HEK293T (cell line): ENCODE measurements around the gene HDAC9.
A peak's percentile ranks its signal among the peaks of the same experiment; 100 is the strongest.

Experiments
- CTCF ChIA-PET: fragments of 350-600 bp; formaldehyde crosslinking; extraction: SDS; loops from one replicate; lab custom pipeline; 2021; ENCODE audit warnings: antibody characterized with exemption, inconsistent platforms; lab: Yijun Ruan, JAX
- POLR2A ChIA-PET: fragments of 350-600 bp; formaldehyde crosslinking; extraction: SDS; loops from one replicate; lab custom pipeline; 2020; ENCODE audit warnings: antibody characterized with exemption, inconsistent platforms; lab: Yijun Ruan, JAX
- DNase-seq: peaks from one replicate; pipeline ENCODE4 v3.0.0; 2012; ENCODE audit warnings: mixed read lengths; ENCODE audit errors: extremely low spot score
- ARNT ChIP-seq: fragments of 450-650 bp; IDR thresholded peaks from 2 replicates; pipeline ENCODE4 v1.6.1; 2017; ENCODE audit warnings: mild to moderate bottlenecking
- BHLHE40 ChIP-seq: fragments of 450-650 bp; IDR thresholded peaks from 2 replicates; pipeline ENCODE4 v1.6.1; 2016; ENCODE audit warnings: mild to moderate bottlenecking, moderate library complexity, borderline replicate concordance
- CTBP1 ChIP-seq: fragments of 450-650 bp; IDR thresholded peaks from 2 replicates; pipeline ENCODE4 v1.6.1; 2016; ENCODE audit warnings: borderline replicate concordance
- ELF4 ChIP-seq: fragments of 450-650 bp; IDR thresholded peaks from 2 replicates; pipeline ENCODE4 v1.6.1; 2017; ENCODE audit warnings: antibody characterized with exemption
- FOXA1 ChIP-seq: fragments of 450-650 bp; IDR thresholded peaks from 2 replicates; pipeline ENCODE4 v1.6.1; 2016; ENCODE audit warnings: mild to moderate bottlenecking
- FOXK2 ChIP-seq: fragments of 450-650 bp; IDR thresholded peaks from 2 replicates; pipeline ENCODE4 v1.6.1; 2016; ENCODE audit warnings: mild to moderate bottlenecking
- FOXM1 ChIP-seq: fragments of 450-650 bp; IDR thresholded peaks from 2 replicates; pipeline ENCODE4 v1.6.1; 2017; ENCODE audit warnings: mild to moderate bottlenecking, borderline replicate concordance
- HDGF ChIP-seq: fragments of 450-650 bp; IDR thresholded peaks from 2 replicates; pipeline ENCODE4 v1.6.1; 2017; ENCODE audit warnings: antibody characterized with exemption, borderline replicate concordance
- L3MBTL2 ChIP-seq: fragments of 450-650 bp; conservative IDR thresholded peaks from 2 replicates; pipeline ENCODE4 v1.6.1; 2016; ENCODE audit warnings: mild to moderate bottlenecking
- LEF1 ChIP-seq: fragments of 450-650 bp; IDR thresholded peaks from 2 replicates; pipeline ENCODE4 v1.6.1; 2017; ENCODE audit warnings: mild to moderate bottlenecking, borderline replicate concordance
- NFRKB ChIP-seq: fragments of 450-650 bp; IDR thresholded peaks from 2 replicates; pipeline ENCODE4 v1.6.1; 2016; ENCODE audit warnings: mild to moderate bottlenecking, moderate library complexity
- PKNOX1 ChIP-seq: fragments of 450-650 bp; IDR thresholded peaks from 2 replicates; pipeline ENCODE4 v1.6.1; 2016
- SP1 ChIP-seq: fragments of 450-650 bp; IDR thresholded peaks from 2 replicates; pipeline ENCODE4 v1.6.1; 2017
- SUZ12 ChIP-seq: fragments of 450-650 bp; IDR thresholded peaks from 2 replicates; pipeline ENCODE4 v1.6.1; 2016; ENCODE audit warnings: mild to moderate bottlenecking
- TARDBP ChIP-seq: fragments of 450-650 bp; IDR thresholded peaks from 2 replicates; pipeline ENCODE4 v1.6.1; 2016
- ZNF384 ChIP-seq: fragments of 450-650 bp; IDR thresholded peaks from 2 replicates; pipeline ENCODE4 v1.6.1; 2016

Gene HDAC9

GRCh38 chr7:18590241-18590640 is 94.7 kb downstream of the HDAC9 start:
- TF ChIP-seq L3MBTL2 (no peak), NFRKB (no peak), CTBP1 (no peak), ELF4 (no peak), ZNF384 (no peak), SUZ12 (no peak), LEF1 (no peak), ARNT (no peak), SP1 (no peak), TARDBP (no peak), FOXA1 (no peak), FOXK2 (no peak), HDGF (no peak), BHLHE40 (no peak), FOXM1 (no peak), PKNOX1 (no peak)
- ChIA-PET CTCF (interaction anchor here (0.7 to 0.9 kb wide), 2 partner anchors 301 to 529 kb away, joined by 3 read pairs; no protein-coding TSS in a partner anchor), POLR2A (no interaction called here)
- no peak for DNase-seq

GRCh38 chr7:18590744-18591340 is 95.3 kb downstream of the HDAC9 start:
- TF ChIP-seq ZNF384 (no peak), PKNOX1 (0 out of 2 replicates have a peak, but pooled peaks have one; percentile 9), L3MBTL2 (no peak)
- CTCF ChIA-PET, result interaction anchor here (0.9 kb wide), 1 partner anchor 301 kb away, joined by 3 read pairs; no protein-coding TSS in a partner anchor
- DNase-seq, result peak; percentile 28
- POLR2A ChIA-PET, result no interaction called here

GRCh38 chr7:18593602-18594279 is 98.2 kb downstream of the HDAC9 start:
- ChIA-PET CTCF (no interaction called here), POLR2A (no interaction called here)
- no peak for DNase-seq
- no peak for TF ChIP-seq FOXM1
- TF ChIP-seq ARNT, result no peak
- no peak for TF ChIP-seq ZNF384
- TF ChIP-seq LEF1, result no peak
- no peak for TF ChIP-seq FOXK2
- TF ChIP-seq ELF4, result no peak

GRCh38 chr7:18597754-18598153 is 102.2 kb downstream of the HDAC9 start:
- no peak for DNase-seq
- TF ChIP-seq ELF4 (no peak), LEF1 (no peak), FOXA1 (no peak), FOXK2 (no peak), CTBP1 (no peak), NFRKB (no peak), L3MBTL2 (no peak), ARNT (no peak), BHLHE40 (no peak), TARDBP (no peak), FOXM1 (no peak), PKNOX1 (no peak), SP1 (no peak), SUZ12 (no peak), ZNF384 (no peak), HDGF (no peak)
- ChIA-PET POLR2A (no interaction called here), CTCF (interaction anchor here (0.7 to 0.8 kb wide), 2 partner anchors 12 to 366 kb away, joined by 3 read pairs; no protein-coding TSS in a partner anchor)

GRCh38 chr7:18607025-18607424 is 111.5 kb downstream of the HDAC9 start:
- POLR2A ChIA-PET, result no interaction called here
- no peak for DNase-seq
- CTCF ChIA-PET, result no interaction called here
- TF ChIP-seq SUZ12 (no peak), NFRKB (no peak)

- CTCF ChIA-PET, result interaction anchor here (0.6 to 1.3 kb wide), 3 partner anchors 13 to 258 kb away, joined by 3 read pairs; no protein-coding TSS in a partner anchor
- peak; percentile 46 for DNase-seq
- POLR2A ChIA-PET, result no interaction called here
Observed at GRCh38 chr7:18610331-18610948, 114.9 kb downstream of the HDAC9 start.

More at GRCh38 chr7:18610331-18610948, 114.9 kb downstream of the HDAC9 start:
- TF ChIP-seq TARDBP (no peak), SP1 (no peak), NFRKB (no peak), CTBP1 (no peak), BHLHE40 (no peak), LEF1 (no peak), FOXM1 (no peak), ARNT (no peak), FOXK2 (no peak), FOXA1 (no peak), ELF4 (no peak), PKNOX1 (no peak), SUZ12 (no peak)
